ENCODE data around the gene ARHGAP35.

Gene ARHGAP35

DNA sequence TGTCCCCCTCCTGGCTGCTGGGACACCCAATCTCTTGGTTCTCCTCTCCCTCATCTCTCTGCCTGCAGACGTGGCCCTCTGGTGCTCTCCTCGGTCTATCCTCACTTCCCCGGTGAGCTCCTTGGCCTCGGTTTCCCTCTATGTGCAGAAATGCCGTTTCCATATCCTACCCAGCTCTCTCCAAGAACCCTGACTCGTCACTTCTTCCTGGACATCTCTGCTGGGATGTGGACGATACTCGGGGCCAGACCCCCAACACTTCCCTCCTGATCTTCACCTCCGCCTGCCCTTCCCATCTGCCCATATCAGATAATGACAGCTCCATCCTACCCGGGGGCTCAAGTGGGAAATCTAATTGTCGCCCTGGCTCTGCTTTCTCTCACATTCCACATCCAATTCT is 18.0 kb upstream of the ARHGAP35 start:
- in situ Hi-C loops (cut with MboI; ENCODE audit: low sequenced_read_pairs), result no loop called here

DNA sequence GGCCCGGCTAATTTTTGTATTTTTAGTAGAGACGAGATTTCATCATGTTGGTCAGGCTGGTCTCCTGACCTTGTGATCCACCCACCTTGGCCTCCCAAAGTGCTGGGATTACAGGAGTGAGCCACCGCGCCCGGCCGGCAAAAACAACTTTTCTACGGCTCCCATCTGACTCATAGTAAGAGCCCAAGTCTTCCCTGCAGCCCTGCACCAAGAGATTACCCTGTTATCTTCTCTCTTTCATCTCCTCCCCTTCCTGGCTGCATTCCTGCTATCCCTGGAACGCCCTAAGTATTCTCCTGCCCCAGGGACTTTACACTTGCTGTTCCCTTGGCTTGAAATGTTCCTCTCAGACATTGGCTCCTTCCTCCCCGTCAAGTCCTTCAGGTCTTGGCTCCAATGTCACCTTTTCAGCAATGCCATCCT is 16.7 kb upstream of the ARHGAP35 start:
- in situ Hi-C loops (cut with MboI; ENCODE audit: low sequenced_read_pairs), result no loop called here

DNA sequence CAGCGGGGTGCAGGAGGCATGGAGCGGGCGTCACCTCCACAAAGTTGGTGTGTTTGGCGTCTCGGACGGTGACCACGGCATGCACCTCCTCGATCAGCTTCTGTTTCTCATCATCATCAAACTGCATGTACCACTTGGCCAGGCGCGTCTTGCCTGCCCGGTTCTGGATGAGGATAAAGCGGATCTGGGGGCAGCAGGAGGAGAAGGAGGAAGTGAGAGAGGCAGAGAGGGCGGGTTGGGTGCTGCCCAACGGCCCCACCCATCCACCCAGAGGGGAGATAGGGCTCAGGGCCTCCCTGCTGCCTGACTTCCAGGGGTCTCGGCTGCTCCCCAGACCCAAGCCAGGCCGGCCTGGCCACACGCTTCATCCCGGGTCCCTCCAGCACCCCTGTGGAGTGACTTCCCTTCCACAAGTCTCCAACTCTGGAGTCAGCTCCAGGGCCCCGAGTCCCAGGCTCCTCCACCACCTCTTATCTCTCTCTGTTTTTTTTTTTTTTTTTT is 14.8 kb upstream of the ARHGAP35 start:
- in situ Hi-C loops (cut with MboI; ENCODE audit: low sequenced_read_pairs), result no loop called here

DNA sequence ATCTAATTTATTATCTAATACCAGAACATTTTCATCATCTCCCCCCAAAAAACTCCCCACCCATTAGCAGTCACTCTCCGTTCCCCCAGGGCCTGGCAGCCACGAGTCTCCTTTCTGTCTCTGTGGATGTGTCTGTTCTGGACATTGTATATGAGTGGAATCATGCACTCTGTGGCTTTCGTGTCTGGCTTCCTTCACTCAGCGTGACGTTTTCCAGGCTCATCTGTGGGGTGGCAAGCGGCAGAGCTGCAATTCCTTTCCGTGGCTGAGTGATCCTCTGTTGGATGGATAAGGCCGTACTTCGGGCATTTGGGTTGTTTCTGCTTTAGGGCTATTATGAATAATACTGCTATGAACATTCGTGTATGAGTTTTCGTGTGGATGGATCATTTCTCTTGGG is 13.3 kb upstream of the ARHGAP35 start:
- in situ Hi-C loops (cut with MboI; ENCODE audit: low sequenced_read_pairs), result no loop called here

DNA sequence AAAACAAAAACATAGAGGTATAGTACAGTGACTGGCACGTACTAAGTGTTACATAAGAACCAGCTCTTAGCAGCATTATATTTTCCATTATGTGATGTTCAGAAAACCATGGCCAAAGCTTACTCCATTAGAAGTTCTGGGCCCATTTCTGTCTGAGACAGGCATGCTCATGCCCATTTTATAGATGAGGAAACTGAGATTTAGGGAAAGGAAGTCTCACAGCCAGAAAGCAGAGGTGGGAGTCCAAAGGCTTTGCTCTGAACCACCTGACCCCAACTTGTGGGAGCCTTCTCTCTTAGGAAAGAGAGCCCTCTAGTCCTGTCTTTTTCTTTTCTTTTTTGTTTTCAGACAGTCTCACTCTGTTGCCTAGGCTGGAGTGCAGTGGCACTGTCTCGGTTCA is 12.4 kb upstream of the ARHGAP35 start:
- in situ Hi-C loops (cut with MboI; ENCODE audit: low sequenced_read_pairs), result no loop called here

DNA sequence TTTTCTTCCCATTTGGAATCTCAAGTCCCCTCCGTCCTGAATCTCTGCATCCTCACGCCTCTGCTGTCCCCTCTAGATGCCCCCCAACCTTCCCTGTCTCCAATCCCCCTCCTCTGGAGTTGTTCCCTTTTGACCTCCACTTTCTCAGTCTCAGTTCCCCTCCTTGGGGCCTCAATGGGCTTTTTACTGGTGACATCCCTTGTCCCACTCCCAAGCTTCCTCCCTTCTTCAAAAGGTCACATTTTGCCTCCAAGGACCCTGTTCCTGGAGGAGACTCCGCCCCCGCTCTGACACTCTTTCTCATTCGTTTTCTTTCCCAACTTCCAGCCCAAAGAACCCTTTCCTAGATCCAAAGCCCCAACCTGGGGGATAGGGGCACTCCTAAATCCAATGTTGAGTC is 11.2 kb upstream of the ARHGAP35 start:
- in situ Hi-C loops (cut with MboI; ENCODE audit: low sequenced_read_pairs), result loop anchor here (25.0 kb wide), 1 partner anchor 138 kb away; no protein-coding TSS in a partner anchor

DNA sequence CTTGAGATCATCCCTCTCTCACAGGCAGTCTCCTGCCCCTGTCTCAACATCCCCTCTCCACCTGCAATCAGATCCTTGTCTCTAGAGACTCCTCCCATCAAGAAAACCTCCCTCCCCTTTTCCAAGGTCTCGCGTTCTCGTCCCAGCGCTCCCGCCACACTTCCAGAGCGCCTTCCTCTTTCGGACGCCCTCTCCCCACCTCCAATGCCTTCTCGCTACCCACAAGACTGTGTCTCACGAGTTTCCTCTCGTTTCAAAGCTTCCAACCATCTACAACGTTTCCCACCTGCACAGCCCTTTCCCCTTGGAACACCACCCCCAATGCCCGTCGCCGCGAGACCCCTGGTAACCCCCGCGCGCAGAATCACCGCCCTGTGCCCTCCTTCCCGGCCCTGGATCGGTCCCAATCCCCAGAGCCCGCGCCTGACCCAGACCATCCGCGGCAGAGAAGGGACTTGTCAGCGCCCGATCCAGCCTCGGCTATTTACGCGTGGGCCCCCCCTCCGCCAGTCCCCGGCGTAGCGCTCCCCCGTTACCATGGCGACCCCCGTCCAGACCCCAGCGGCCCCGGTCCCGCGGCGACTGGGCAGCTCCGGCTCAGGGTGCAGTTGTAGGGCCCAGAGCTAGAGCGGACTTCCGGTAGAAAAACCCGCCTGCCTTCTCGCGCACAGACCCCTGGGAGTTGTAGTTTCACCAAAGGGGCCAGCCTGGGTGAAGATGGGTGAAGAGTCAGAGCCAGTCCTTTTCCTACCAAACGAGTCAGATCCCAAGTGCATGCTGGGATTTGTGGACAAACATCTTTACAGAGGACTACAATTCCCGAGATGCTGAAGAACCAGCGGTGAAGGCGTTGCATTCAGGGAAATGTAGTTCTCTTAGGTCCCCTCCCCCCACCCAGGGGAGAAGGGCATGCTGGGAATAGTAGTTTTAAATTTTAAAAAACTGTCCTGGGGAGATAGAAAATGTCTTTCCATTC is 10.3 kb upstream of the ARHGAP35 start, which contains the start of gene AP2S1:
TSS of gene AP2S1 (minus strand) at position 619 of the 976 bp plus-strand sequence. CDS start at position 539, 80 bp downstream.
- in situ Hi-C loops (cut with MboI; ENCODE audit: low sequenced_read_pairs), result loop anchor here (25.0 kb wide), 1 partner anchor 137 kb away; no protein-coding TSS in a partner anchor

DNA sequence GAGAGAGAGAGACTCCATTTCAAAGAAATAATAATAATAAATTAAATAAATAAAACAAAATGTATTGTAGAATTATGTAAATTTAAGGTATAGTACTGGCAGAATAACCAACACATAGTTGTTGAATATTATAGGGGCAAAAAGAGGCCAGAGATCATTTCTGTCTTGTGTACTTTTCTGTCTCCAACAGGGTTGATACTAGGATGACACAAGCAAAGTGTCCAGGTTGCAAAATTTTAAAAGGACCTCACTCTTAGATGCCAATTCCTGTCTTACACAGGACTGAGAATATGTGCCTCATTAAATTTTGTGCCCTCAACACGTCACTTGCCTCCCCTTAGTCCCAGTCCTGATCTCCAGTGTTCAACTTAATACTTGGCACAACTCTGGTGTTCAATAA is 8.0 kb upstream of the ARHGAP35 start:
- in situ Hi-C loops (cut with MboI; ENCODE audit: low sequenced_read_pairs), result loop anchor here (25.0 kb wide), 1 partner anchor 134 kb away; no protein-coding TSS in a partner anchor

DNA sequence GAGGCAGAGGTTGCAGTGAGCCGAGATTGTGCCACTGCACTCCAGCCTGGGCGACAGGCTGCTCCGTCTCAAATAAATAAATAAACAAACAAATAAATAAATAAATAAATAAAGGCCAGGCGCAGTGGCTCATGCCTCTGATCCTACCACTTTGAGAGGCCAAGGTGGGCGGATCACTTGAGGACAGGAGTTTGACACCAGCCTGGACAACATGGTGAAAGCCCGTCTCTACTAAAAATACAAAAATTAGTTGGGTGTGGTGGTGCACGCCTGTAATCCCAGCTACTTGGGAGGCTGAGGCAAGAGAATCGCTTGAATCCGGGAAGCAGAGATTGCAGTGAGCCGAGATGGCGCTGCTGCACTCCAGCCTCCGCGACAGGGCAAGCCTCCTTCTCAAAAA is 6.1 kb upstream of the ARHGAP35 start:
- in situ Hi-C loops (cut with MboI; ENCODE audit: low sequenced_read_pairs), result loop anchor here (25.0 kb wide), 1 partner anchor 133 kb away; no protein-coding TSS in a partner anchor

DNA sequence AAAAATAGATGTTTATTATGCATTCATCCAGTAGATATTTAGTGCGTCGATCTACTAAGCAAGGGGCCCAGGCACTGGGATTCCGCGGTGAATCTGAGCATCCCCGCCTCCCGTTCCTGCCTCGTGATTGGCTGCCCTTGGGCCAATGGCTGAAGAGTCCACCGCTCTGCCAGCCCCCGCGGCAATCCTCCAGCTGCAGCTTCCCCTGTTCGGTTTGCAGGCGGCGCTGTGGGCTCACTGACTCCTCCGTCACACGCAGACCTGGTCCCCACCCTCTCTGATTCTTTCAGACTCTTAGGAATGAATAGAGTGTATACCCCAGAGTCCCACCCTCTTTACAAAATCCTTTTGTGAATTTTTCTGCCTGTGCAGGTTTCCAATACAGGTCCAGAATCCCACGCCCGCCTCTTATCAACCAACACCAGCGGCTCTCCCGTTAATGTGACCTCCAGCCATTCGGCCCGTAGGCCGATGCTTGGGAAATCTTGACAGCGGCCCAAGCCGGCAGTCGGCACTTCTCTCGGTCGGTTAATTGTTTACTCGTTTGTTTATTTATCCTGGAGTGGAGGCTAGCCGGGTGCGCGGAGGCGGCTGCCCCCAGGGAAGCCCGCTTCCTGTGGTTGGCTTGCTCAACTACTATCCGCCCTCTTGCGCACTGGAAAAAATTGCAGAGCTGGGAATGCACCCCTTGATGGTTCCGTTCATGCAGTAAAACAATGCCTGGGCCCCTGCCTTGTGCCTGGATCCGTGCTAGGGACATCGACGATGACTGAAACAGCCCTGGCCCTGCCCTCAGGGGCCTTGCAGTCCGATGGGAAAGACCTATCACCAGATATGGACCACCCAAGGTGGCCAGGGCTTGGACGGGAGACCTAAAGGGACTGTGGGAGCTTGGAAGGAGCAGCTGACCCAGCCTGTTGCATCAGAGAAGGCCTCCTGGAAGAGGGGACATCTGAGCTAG is 4.5 kb upstream of the ARHGAP35 start:
- in situ Hi-C loops (cut with MboI; ENCODE audit: low sequenced_read_pairs), result loop anchor here (25.0 kb wide), 1 partner anchor 131 kb away; no protein-coding TSS in a partner anchor

DNA sequence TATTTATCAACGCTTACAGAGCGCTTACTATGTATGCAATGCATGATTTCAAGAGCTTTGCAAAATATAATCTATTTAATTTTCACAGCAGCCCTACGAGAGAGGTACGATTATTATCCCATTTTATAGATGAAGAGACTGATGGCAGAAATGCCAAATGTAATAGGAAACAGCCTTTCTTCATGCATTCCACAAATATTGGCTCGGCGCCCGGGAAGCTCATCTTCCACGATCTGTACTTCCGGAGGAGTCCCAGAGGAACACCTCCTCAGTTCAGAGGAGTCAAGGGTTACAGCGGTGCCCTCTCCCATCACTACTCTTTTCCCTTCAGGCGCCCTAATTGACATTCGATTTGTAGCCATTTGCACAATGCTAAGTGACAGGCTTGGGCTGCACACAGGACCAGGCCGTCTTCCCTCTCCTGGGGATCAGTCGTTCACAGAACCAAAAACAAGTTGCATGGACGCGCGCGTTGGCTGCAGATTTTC is 1.1 kb upstream of the ARHGAP35 start:
- in situ Hi-C loops (cut with MboI; ENCODE audit: low sequenced_read_pairs), result loop anchor here (25.0 kb wide), 1 partner anchor 128 kb away; no protein-coding TSS in a partner anchor

DNA sequence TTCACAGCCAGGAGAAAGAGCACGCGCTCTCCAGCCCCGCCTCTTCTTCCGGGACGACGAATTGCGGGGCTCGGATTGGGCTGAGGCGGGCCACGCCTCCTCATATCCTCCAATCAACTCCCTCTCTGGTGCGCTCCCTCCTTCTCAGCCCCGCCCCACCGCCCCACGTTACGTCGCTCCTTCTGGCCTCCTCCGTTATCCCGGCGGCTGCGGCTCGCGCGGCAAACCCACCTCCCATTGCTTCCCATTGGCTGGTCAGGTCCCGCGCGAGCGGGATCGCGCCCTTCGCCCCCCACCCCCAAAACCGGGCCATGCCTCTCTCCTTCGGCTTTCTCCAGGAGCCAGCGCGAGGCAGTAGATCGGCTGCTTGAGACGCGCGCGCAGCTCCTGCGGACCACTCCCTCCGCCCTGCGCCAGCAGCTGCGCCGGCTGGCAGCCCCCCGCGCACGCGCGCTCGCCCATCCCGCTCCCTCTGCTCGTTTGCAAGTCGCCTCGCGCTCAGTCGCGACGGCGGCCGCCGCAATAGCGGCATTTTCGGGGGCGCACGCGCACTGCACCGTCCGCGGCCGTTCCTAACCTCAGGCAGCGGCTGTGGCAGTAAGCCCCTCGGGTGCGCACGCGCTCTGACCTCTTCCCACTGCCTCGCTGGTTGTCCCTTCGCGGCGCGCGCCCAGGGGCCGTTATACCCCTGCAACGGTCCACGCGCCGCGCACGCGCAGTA is 512 bp upstream of the ARHGAP35 start:
- in situ Hi-C loops (cut with MboI; ENCODE audit: low sequenced_read_pairs), result loop anchor here (25.0 kb wide), 1 partner anchor 127 kb away; no protein-coding TSS in a partner anchor

DNA sequence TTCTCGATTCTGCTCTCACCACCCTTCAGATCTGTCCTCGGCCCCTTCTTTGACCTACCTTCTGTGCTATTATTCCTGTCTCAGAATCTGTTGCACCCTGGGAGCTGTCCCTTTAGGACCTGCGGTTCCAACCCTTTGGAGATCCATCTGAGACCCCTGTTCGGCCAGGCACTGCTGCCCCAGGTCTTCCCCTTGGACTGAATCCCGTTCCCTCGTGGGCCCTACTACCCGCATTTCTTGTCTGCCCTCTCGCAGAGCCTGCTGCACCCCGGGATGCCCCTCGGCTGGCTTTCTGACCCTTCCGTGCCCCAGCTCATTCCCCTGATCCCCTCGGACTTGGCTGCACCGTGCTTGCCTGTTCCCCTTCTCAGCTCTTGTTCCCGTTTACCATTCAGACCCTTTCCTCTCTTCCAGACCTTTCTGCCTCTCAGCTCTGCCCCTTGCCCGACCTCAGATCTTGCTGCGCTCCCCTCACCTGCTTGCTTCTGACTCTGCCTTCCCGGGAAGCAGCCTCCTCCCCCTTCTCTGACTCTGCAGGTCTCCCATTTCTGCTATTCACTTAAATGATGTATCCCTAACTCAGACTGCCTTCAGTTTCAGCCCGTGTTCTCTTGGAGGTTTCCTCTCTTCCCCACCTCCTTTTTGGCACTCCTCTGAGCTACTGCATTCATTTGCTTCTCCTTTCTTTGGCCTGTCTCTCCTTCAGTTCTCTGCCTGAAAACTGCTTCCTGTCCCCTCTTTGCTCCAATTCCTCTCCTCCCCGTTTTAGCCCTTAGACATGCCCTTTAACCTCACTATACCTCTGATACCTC is 1.1 kb downstream of the ARHGAP35 start:
- in situ Hi-C loops (cut with MboI; ENCODE audit: low sequenced_read_pairs), result loop anchor here (25.0 kb wide), 1 partner anchor 125 kb away; no protein-coding TSS in a partner anchor

DNA sequence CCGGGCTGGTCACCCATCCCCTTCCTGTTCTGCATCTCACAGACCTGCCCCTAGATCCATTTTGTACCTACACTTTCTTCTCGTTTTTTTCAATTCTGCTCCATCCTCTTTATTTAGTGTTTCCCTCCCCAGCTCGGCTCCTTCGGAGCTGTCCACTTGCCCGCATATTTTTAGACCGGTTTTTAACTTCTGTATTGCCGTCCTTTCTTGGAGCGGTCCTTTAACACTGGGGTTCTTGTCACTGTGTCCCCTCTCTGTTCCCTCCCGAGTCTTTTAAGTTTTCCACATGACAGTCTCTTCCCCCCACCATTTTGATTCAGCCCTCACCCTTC is 1.7 kb downstream of the ARHGAP35 start:
- in situ Hi-C loops (cut with MboI; ENCODE audit: low sequenced_read_pairs), result loop anchor here (25.0 kb wide), 1 partner anchor 125 kb away; no protein-coding TSS in a partner anchor

DNA sequence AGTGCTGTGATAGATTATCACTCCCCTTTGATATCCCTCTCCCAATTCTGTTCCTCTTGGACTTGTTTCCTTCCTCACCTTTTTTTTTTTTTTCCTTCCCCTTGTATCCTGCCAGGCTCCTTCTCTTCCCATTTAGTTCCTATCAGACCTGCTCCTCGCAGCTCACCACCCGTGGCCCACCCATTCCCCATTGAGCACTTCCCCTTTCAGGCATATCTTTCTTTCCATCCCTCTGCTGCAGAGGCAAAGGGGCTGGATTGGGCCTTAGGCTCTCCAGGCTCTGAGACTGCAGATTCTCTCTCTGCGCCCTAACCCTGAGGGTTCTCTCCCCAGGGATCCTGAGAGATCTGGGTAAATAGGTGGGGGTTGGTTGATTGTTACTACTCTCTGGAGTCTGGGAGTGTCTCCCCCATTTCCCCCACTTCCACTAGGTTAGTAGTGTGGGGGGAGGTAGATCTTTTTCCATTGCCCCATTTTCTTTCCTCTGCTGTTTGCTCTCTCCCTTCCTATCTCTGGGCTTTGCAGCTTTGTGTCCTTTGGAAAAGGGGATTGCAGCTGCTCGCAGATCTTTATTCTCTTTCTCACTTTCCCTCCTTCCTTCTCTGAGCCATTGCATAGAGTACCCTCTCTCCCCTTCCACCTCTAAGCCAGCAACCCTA is 2.3 kb downstream of the ARHGAP35 start:
- in situ Hi-C loops (cut with MboI; ENCODE audit: low sequenced_read_pairs), result loop anchor here (25.0 kb wide), 1 partner anchor 124 kb away; no protein-coding TSS in a partner anchor

DNA sequence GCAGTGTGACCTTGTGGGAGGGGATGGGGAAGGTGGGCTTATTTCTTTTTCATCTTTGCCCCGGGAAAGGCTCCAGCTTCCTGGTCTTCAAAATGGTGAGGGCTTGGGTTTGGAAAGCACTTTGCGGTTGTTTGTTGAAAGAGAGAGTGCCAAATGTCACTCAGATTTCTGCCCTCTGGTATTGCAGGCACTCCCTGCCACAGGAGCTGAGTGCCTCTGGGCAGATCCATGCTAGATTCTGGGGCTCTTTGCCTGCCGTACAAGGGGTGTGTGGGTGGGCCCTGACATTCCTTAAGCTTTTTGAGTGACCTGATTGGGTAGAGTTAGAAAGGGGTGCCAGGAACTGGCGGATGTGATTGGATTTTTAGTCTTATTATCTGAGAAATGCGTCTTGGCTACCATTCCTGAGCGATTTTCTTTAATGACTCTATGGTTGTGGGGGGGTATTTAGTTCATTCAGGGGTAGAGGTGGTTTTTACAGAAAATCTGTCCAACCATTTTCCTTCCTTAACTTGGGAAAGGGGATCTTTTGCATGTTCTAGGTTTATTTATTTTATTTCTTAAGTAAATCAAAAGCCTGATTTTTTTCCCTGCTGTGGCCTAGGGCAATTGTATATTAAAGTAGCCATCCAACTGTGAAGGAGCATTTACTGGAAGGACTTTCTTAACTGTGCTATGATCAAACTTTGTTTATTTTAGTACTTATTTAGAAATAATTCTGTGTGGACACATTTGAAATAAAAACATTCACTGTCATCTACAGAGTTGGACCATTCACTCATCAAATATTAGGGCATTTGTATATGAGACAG is 3.2 kb downstream of the ARHGAP35 start:
- in situ Hi-C loops (cut with MboI; ENCODE audit: low sequenced_read_pairs), result loop anchor here (25.0 kb wide), 1 partner anchor 123 kb away; no protein-coding TSS in a partner anchor

DNA sequence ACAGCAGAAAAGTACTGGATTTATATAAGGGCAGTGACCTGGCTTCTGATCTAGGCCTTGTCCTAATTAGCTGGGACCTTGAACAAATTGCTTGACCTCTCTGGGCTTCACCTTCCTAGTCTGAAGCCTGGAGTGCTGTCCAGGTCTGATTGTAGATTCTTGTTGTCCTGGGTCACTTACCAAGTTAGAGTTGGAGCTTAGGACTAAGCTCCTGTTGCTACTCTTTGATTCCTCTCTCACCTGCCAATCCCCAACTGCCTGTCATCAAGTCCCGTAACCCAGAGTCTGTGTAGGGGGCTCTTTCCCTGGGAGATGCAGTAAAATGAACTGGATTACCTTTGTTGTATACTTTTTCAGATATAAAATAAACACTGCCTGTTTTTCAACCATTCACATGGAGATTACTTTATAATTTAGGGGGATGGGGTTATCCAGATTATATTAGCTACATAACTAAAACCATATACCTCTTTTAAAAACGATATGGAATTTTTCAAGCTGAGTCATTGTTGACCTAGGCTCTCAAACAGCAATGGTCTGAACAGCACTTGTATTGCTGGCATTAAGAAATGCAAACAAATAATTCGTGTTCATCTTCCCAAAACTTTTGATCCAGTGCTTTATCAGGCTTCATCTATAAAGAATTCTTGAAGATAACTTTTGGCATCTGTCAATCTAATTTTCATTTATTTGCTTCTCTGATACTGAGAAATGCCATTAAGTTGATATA is 5.8 kb downstream of the ARHGAP35 start:
- in situ Hi-C loops (cut with MboI; ENCODE audit: low sequenced_read_pairs), result loop anchor here (25.0 kb wide), 1 partner anchor 121 kb away; no protein-coding TSS in a partner anchor
